HL-60/S4 treated with retinoic acid at 250 ng/mL for 4 days and 3 days (cell line): Measurements from ENCODE around the gene DAPK1.

Experiments
- in situ Hi-C: fragments of 300-500 bp; cut with MboI; formaldehyde crosslinking; loops from 2 replicates; pipeline ENCODE4 v1.7.0; 2022; ENCODE audit warnings: low sequenced_read_pairs

Gene DAPK1

GRCh38 chr9:87609002-87609401 is 111.3 kb downstream of the DAPK1 start:
- in situ Hi-C loops, result no loop called here

- in situ Hi-C loops, result no loop called here
Observed at GRCh38 chr9:87609486-87609885, 111.8 kb downstream of the DAPK1 start.

GRCh38 chr9:87610200-87611155 is 112.8 kb downstream of the DAPK1 start:
- in situ Hi-C loops, result no loop called here

- in situ Hi-C loops, result no loop called here
Observed at GRCh38 chr9:87611776-87612175, 114.1 kb downstream of the DAPK1 start.

GRCh38 chr9:87612536-87612935 is 114.9 kb downstream of the DAPK1 start:
- in situ Hi-C loops, result no loop called here

- in situ Hi-C loops, result no loop called here
Observed at GRCh38 chr9:87613265-87614111, 115.8 kb downstream of the DAPK1 start.

- in situ Hi-C loops, result no loop called here
Observed at GRCh38 chr9:87614397-87614796, 116.7 kb downstream of the DAPK1 start.

GRCh38 chr9:87615136-87615535 is 117.5 kb downstream of the DAPK1 start:
- in situ Hi-C loops, result no loop called here

GRCh38 chr9:87615547-87616148 is 118.0 kb downstream of the DAPK1 start:
- in situ Hi-C loops, result no loop called here

GRCh38 chr9:87618226-87618625 is 120.6 kb downstream of the DAPK1 start:
- in situ Hi-C loops, result no loop called here

- in situ Hi-C loops, result no loop called here
Observed at GRCh38 chr9:87618931-87619330, 121.3 kb downstream of the DAPK1 start.

- in situ Hi-C loops, result no loop called here
Observed at GRCh38 chr9:87619346-87619745, 121.7 kb downstream of the DAPK1 start.

- in situ Hi-C loops, result no loop called here
Observed at GRCh38 chr9:87620731-87621322, 123.2 kb downstream of the DAPK1 start.

- in situ Hi-C loops, result no loop called here
Observed at GRCh38 chr9:87622098-87622497, 124.4 kb downstream of the DAPK1 start.

GRCh38 chr9:87622923-87623322 is 125.3 kb downstream of the DAPK1 start:
- in situ Hi-C loops, result no loop called here

- in situ Hi-C loops, result no loop called here
Observed at GRCh38 chr9:87628346-87628745, 130.7 kb downstream of the DAPK1 start.

- in situ Hi-C loops, result no loop called here
Observed at GRCh38 chr9:87629104-87629503, 131.4 kb downstream of the DAPK1 start.

GRCh38 chr9:87630266-87630665 is 132.6 kb downstream of the DAPK1 start:
- in situ Hi-C loops, result no loop called here

GRCh38 chr9:87630846-87631245 is 133.2 kb downstream of the DAPK1 start:
- in situ Hi-C loops, result no loop called here

- in situ Hi-C loops, result no loop called here
Observed at GRCh38 chr9:87635656-87636501, 138.2 kb downstream of the DAPK1 start.
